Tibial artery (tissue), 4 donors: Measurements from ENCODE around the gene TGM1.
A peak's percentile ranks its signal among the peaks of the same experiment; 100 is the strongest.

Source experiments
- DNase-seq, 2 donors: peaks; one replicate each; pipeline ENCODE4 v3.0.0-alpha.2; 2019
- H3K27ac ChIP-seq, 2 donors: fragments of 200-600 bp; sonication (generic) in 1 of 2; 1 replicate in 1 of 2; 2 replicates in 1 of 2; pipeline ENCODE4 v1.5.1; 2018 to 2019; ENCODE audit warnings: mild to moderate bottlenecking in 1 of 2
- H3K27me3 ChIP-seq, 2 donors: fragments of 200-600 bp; sonication (generic) in 1 of 2; one replicate each; pipeline versions ENCODE4 v1.5.1 to v1.6.0; 2016 to 2019
- H3K36me3 ChIP-seq, 3 donors: fragments of 200-600 bp; sonication (generic) in 2 of 3; one replicate each; pipeline ENCODE4 v1.5.1; 2016 to 2019; ENCODE audit warnings: mild to moderate bottlenecking in 2 of 3
- H3K4me1 ChIP-seq, 4 donors: fragments of 200-600 bp; sonication (generic) in 2 of 4; 1 replicate in 3 of 4; 2 replicates in 1 of 4; pipeline ENCODE4 v1.5.1; 2016 to 2019
- H3K4me3 ChIP-seq, 2 donors: fragments of 200-600 bp; sonication (generic) in 1 of 2; 1 replicate in 1 of 2; 2 replicates in 1 of 2; pipeline ENCODE4 v1.5.1; 2018 to 2019; ENCODE audit warnings: mild to moderate bottlenecking in 2 of 2
- H3K9me3 ChIP-seq, 3 donors: fragments of 200-600 bp; sonication (generic) in 1 of 3; one replicate each; pipeline ENCODE4 v1.5.1; 2016 to 2019
- intact Hi-C: fragments of 100-400 bp; cut with DNase I; formaldehyde crosslinking; loops from one replicate; pipeline ENCODE4 v1.15.0; 2023; ENCODE audit warnings: low total_unique reads
- TF ChIP-seq, protein P1 (sequence below), 2 experiments: fragments of 200-600 bp in 1 of 2; fragments of 450-650 bp in 1 of 2; IDR thresholded peaks; one replicate each; pipeline ENCODE4 v1.5.1; 2017 to 2019; ENCODE audit warnings: antibody characterized with exemption in 2 of 2, mild to moderate bottlenecking in 1 of 2, moderate library complexity in 1 of 2

Gene TGM1

DNA sequence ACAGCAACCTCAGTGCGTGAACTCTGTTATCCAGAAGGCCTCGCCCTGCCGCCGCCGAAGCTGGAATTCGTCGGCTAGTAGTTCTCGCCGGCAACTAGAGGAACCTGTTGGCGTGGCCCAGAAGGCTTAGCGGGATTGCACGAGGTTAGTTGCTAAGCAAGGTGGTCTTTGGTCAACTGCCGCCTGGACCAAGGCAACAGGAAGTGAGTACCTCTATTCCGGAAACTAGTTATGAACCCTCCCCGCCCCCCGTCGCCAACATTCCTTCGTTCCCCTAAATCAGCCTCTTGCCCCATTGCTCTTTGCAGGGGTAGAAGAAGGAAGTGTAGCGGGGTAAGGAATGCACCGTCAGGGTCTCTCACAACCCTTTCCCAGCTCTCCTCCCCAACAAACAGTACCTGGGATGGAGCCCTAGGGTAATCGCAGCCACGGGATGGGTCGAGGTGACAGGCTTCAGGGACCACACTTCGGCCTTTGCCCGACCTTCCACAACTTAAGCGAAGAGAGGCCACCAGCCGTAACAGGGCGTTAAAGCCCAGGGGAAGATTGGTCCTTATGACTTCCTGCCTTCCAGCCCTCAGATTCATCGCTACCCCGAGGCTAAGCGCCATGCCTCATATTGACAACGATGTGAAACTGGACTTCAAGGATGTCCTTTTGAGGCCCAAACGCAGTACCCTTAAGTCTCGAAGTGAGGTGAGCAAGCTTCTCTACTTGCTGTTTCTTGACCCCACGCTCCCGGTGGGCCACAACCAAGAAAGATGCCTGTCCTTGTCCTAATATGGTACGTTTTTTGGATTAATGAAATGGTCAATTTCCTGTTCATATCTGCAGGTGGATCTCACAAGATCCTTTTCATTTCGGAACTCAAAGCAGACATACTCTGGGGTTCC, 30.1 kb downstream of the TGM1 start, which contains the start of gene GMPR2:
Gene GMPR2, plus strand, starts transcription at position 285 of the 893 bp plus-strand sequence. Its CDS starts 325 bp downstream, at position 610.
- intact Hi-C loops: no loop called here
- H3K4me1 ChIP-seq: peaks cover 0 to 36% (median 29%) of the 10 kb centered on the region in 4 donors
- peak within 1 kb of the TSS; percentile 75 to 89 for H3K4me3 ChIP-seq
- peak within 1 kb of the TSS; percentile 85 to 88 for H3K27ac ChIP-seq
- peaks cover 22 to 36% (median 29%) of the 10 kb centered on the region in 3 donors for H3K36me3 ChIP-seq
- peak in 1 of 2 donors; percentile 82 for DNase-seq
- no peaks in the 10 kb centered on the region for H3K9me3 ChIP-seq
- TF ChIP-seq, protein P1, sequence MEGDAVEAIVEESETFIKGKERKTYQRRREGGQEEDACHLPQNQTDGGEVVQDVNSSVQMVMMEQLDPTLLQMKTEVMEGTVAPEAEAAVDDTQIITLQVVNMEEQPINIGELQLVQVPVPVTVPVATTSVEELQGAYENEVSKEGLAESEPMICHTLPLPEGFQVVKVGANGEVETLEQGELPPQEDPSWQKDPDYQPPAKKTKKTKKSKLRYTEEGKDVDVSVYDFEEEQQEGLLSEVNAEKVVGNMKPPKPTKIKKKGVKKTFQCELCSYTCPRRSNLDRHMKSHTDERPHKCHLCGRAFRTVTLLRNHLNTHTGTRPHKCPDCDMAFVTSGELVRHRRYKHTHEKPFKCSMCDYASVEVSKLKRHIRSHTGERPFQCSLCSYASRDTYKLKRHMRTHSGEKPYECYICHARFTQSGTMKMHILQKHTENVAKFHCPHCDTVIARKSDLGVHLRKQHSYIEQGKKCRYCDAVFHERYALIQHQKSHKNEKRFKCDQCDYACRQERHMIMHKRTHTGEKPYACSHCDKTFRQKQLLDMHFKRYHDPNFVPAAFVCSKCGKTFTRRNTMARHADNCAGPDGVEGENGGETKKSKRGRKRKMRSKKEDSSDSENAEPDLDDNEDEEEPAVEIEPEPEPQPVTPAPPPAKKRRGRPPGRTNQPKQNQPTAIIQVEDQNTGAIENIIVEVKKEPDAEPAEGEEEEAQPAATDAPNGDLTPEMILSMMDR (IDR thresholded peaks at IDR 0.05): no peak
- no peaks in the 10 kb centered on the region for H3K27me3 ChIP-seq

DNA sequence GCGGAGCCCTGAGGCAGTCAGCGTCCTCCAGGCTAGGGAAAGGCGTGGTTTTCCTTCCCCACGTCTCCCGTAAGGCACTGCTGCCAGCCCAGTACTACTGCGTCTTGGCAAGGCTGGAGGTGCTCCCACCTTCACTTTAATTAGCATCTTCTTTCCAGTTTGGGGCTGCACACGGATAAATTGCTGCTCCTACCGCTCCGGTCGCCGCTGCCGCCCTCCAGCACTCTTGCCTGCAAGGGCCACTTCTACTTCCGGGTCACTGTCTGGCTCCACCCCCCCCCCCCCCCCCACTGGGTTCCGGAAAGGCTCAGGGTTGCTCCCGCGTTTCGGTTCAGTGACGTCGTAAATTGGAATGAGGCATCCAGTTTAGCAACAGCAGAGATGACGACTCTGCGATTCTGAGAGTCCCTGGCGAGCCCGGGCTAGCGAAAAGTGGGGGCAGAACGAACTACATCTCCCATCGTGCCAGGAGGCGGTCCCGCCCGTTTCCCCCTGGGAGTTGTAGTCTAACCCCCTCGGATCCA, 30.8 kb downstream of the TGM1 start, which contains the start of gene NEDD8:
Gene NEDD8, minus strand, starts transcription at position 247 of the 524 bp plus-strand sequence. Its CDS starts 100 bp downstream, at position 147.
- H3K27ac ChIP-seq: peak within 1 kb of the TSS; percentile 85 to 88
- no peaks in the 10 kb centered on the region for H3K9me3 ChIP-seq
- TF ChIP-seq, protein P1 (IDR thresholded peaks at IDR 0.05): no peak
- peaks cover 0 to 36% (median 29%) of the 10 kb centered on the region in 4 donors for H3K4me1 ChIP-seq
- H3K36me3 ChIP-seq: peaks cover 15 to 33% (median 28%) of the 10 kb centered on the region in 3 donors
- peak within 1 kb of the TSS; percentile 75 to 89 for H3K4me3 ChIP-seq
- peak; percentile 95 to 98 for DNase-seq
- H3K27me3 ChIP-seq: no peaks in the 10 kb centered on the region
- intact Hi-C loops: no loop called here

DNA sequence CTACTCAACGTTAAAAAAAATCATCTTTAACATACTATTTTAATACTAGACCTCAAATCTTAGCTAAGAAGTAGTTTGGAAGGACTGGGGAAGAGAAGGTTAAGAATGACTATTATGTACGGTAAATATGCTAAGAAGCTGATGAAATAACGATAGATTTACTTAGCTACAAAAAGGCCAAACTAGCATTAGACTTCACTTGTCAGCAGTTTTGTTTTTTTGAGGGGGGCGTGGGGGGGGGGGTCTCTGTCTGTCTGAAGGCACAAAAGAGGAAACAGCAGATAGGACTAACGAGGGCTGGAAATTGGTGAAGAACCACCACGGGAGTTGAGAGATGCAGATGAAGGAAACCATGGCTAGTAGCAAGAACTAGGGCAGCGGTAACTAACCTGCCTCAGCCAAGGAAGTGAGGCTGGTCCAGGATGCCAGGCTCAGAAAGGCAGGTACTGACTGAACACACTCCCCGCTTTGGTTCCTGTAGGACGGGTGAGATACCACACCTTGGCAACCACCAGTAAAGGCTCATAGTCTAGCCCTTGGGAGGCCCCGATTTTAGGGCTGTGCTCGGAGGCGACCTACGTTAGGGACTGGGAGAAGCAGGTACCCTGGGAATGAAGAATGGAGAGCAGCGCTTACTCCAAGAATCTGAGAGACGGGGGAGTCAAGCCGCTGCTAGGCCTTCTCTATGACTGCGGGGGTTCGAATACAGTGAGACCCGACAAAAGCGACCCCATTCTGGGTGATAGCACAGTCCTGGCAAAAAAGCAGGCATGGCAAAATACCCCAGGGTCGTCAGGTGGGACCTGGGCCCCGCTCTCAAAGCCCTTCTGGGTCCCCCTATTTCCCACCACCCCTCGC, 31.5 kb downstream of the TGM1 start:
- peaks cover 0 to 36% (median 29%) of the 10 kb centered on the region in 4 donors for H3K4me1 ChIP-seq
- peak overlapping the region; percentile 75 to 89 for H3K4me3 ChIP-seq
- H3K9me3 ChIP-seq: no peaks in the 10 kb centered on the region
- no peaks in the 10 kb centered on the region for H3K27me3 ChIP-seq
- intact Hi-C loops: no loop called here
- TF ChIP-seq, protein P1 (IDR thresholded peaks at IDR 0.05): no peak
- H3K27ac ChIP-seq: peak overlapping the region; percentile 85 to 88
- H3K36me3 ChIP-seq: peaks cover 8 to 26% (median 23%) of the 10 kb centered on the region in 3 donors
- DNase-seq: peak in 1 of 2 donors; percentile 64

DNA sequence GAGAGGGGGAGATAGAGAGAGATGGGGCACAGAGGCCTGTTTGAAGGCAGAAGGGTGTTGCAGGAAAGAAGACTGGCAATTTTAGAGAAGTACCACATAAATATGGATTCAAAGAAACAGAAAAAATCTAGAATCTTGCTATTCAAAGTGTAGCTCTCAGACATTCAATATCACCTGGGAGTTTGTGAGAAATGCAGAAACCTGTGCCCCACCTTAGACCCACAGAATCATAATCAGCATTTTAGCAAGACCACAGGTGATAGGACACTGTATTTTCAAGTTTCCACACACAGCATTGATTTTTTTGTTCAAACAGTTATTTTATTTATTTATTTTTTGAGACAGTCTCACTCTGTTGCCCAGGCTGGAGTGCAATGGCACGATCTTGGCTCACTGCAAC, 34.1 kb downstream of the TGM1 start:
- H3K9me3 ChIP-seq: no peaks in the 10 kb centered on the region
- H3K27me3 ChIP-seq: no peaks in the 10 kb centered on the region
- intact Hi-C loops: no loop called here
- TF ChIP-seq, protein P1 (IDR thresholded peaks at IDR 0.05): no peak
- peaks cover 0 to 25% (median 20%) of the 10 kb centered on the region in 4 donors for H3K4me1 ChIP-seq
- H3K27ac ChIP-seq: no peak overlapping the region
- H3K36me3 ChIP-seq: peaks cover 0 to 12% (median 12%) of the 10 kb centered on the region in 3 donors
- H3K4me3 ChIP-seq: no peak overlapping the region
- DNase-seq: no peak

DNA sequence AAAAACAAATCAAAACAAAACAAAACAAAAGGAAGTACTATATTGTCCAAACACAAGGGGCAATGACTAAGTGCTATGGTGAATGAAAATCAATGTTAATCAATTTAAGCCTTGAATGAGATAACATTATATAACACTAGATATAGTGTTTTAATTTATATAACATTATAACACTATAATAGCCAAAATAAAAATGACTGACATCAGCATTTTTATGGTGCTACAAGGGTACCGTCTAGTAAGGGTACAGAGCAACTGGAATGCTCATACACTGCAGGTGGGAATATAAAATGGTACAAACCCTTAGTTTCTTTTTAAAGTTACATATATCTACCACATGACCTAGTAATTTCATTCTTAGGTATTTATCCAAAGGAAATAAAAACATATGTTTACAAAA, 36.5 kb downstream of the TGM1 start:
- no peak overlapping the region for H3K4me3 ChIP-seq
- H3K4me1 ChIP-seq: peaks cover 0 to 13% (median 10%) of the 10 kb centered on the region in 4 donors
- no peaks in the 10 kb centered on the region for H3K27me3 ChIP-seq
- H3K9me3 ChIP-seq: no peaks in the 10 kb centered on the region
- no peak for DNase-seq
- peaks cover 0 to 12% (median 12%) of the 10 kb centered on the region in 3 donors for H3K36me3 ChIP-seq
- no peak overlapping the region for H3K27ac ChIP-seq
- intact Hi-C loops: no loop called here
- TF ChIP-seq, protein P1 (IDR thresholded peaks at IDR 0.05): no peak
